Measurements from ENCODE around the gene IFNGR2.

IFNGR2 gene

DNA sequence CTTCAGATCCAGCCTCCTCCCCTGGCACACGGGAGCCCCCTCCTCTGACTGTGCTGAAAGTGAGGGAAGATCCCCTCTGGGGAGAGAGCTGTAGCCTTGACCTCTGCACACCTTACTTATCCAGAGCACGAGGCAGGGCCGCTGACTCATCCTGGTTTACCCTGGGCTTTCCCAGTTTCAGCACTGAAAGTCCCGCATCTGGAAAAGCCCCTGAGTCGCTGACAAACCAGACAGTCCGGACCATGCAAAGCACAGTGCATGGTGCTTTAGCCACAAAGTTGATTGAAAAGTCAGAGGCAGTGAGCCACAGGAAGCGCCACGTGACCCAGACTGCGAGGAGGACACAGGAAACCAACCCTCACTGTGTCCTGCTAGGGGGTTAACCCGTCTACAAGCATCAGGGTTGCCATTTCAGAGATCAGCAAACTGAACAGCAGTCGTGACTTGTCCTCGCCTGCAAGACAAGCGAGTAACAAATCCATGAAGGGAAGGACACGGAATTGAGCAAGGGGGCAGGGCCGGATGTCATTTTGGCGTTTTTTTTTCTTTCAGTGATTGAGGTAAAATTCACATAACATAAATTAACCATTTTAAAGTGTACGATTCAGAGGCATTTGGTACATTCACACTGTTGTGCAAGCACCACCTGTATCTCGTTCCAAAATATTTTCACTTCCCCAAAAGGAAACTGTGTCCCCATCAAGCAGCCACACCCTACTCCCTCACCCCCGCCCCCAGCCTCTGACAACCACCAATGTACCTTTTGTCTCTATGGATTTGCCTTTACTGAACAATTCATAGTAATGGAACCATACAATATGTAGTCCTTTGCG, 19.9 kb upstream of the IFNGR2 start:
- in situ Hi-C loops (cut with HindIII; ENCODE audit: low pct_unique_long_range_greater_than_20kb, low sequenced_read_pairs), result no loop called here
- TF ChIP-seq JUND (IDR thresholded peaks at IDR 0.05; ENCODE audit: low read depth), result no peak
- no peak for DNase-seq (ENCODE audit: low read depth in 1 of 2, low spot score in 1 of 2)

DNA sequence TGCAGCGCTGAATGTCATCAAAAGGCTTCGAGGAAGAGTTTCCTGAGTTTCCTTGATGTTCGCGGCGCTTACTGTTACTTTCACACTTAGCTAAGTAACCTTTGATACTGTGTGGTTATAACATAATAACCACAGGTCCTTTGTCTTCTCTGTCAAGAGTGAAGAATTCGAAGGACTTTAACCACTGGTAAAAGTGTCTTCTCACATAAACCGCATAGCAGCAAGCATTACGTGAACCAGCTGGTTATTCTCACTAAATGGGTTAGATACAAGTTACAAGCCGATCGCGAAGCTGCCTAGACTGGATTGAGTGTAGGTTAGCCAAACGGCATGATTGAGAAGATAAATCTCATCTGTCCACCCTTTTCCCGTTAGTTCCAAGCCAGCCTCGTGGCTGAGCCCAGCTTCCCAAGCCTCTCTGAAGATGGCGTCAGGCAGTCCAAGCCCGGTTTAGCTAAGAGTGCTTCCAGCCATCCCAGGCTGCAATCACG, 18.3 kb upstream of the IFNGR2 start:
- in situ Hi-C loops (cut with HindIII; ENCODE audit: low pct_unique_long_range_greater_than_20kb, low sequenced_read_pairs), result no loop called here
- DNase-seq (ENCODE audit: low read depth in 1 of 2, low spot score in 1 of 2), result no peak
- no peak for TF ChIP-seq JUND (IDR thresholded peaks at IDR 0.05; ENCODE audit: low read depth)

- in situ Hi-C loops (cut with HindIII; ENCODE audit: low pct_unique_long_range_greater_than_20kb, low sequenced_read_pairs), result no loop called here
- TF ChIP-seq JUND (IDR thresholded peaks at IDR 0.05; ENCODE audit: low read depth), result no peak
- DNase-seq (ENCODE audit: low read depth in 1 of 2, low spot score in 1 of 2), result no peak
Observed at GRCh38 chr21:33386222-33386784, 16.9 kb upstream of the IFNGR2 start.

DNA sequence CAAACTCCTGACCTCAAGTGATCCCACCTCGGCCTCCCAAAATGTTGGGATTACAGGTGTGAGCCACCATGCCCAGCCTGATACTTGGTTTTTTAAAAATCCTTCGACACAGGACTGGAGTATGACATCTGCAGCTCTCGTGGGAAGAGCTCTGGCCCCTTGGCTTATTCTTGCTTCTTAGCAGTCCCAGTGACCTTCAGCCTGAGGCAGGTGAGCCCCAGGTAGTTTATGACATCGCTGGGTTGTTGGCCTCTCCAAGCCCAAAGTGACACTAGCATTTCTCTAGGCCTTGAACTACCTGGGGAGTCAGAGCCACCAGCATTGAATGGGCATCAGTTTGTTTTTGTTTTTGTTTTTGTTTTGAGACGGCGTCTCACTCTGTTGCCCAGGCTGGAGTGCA, 15.9 kb upstream of the IFNGR2 start:
- no peak for DNase-seq (ENCODE audit: low read depth in 1 of 2, low spot score in 1 of 2)
- no peak for TF ChIP-seq JUND (IDR thresholded peaks at IDR 0.05; ENCODE audit: low read depth)
- in situ Hi-C loops (cut with HindIII; ENCODE audit: low pct_unique_long_range_greater_than_20kb, low sequenced_read_pairs), result no loop called here

DNA sequence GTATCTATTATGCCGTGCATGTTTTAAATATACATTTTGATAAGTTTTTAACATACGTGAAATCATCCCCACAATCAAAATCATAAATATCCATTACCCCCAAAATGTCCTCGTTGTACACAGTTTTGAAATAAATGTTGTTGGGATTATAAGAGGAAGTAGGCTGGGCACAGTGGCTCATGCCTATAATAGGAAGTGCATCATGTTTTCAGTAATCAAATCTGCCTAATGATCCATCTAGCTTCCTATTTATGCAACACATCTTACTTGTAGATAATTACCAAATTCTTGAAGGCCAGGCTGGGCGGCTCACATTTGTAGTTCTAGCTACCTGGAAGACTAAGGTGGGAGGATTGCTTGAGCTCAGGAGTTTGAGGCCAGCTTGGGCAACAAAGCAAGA, 15.0 kb upstream of the IFNGR2 start:
- in situ Hi-C loops (cut with HindIII; ENCODE audit: low pct_unique_long_range_greater_than_20kb, low sequenced_read_pairs), result no loop called here
- no peak for DNase-seq (ENCODE audit: low read depth in 1 of 2, low spot score in 1 of 2)
- TF ChIP-seq JUND (IDR thresholded peaks at IDR 0.05; ENCODE audit: low read depth), result no peak

- TF ChIP-seq JUND (IDR thresholded peaks at IDR 0.05; ENCODE audit: low read depth), result no peak
- no peak for DNase-seq (ENCODE audit: low read depth in 1 of 2, low spot score in 1 of 2)
- in situ Hi-C loops (cut with HindIII; ENCODE audit: low pct_unique_long_range_greater_than_20kb, low sequenced_read_pairs), result no loop called here
Observed at GRCh38 chr21:33390479-33390878, 12.7 kb upstream of the IFNGR2 start.

GRCh38 chr21:33391656-33392055, 11.6 kb upstream of the IFNGR2 start:
- in situ Hi-C loops (cut with HindIII; ENCODE audit: low pct_unique_long_range_greater_than_20kb, low sequenced_read_pairs), result no loop called here

GRCh38 chr21:33392284-33392985, 10.8 kb upstream of the IFNGR2 start:
- DNase-seq (ENCODE audit: low read depth in 1 of 2, low spot score in 1 of 2), result no peak
- TF ChIP-seq JUND (IDR thresholded peaks at IDR 0.05; ENCODE audit: low read depth), result no peak
- in situ Hi-C loops (cut with HindIII; ENCODE audit: low pct_unique_long_range_greater_than_20kb, low sequenced_read_pairs), result no loop called here

More at GRCh38 chr21:33391656-33392055, 11.6 kb upstream of the IFNGR2 start:
- TF ChIP-seq JUND (IDR thresholded peaks at IDR 0.05; ENCODE audit: low read depth), result no peak
- no peak for DNase-seq (ENCODE audit: low read depth in 1 of 2, low spot score in 1 of 2)

DNA sequence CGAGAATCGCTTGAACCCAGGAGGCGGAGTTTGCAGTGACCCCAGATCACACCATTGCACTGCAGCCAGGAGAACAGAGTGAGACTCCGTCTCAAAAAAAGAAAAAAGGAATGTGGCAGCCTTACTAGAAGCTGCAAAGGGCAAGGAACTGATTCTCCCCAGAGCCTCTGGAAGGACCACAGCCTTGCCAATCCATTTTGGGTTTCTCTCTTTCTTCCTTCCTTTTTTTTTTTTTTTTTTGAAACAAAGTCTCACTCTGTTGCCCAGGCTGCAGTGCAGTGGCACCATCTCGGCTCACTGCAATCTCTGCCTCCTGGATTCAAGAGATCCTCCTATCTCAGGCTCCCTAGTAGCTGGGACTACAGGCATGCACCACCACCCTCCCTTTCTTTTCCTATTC, 9.9 kb upstream of the IFNGR2 start:
- TF ChIP-seq JUND (IDR thresholded peaks at IDR 0.05; ENCODE audit: low read depth), result no peak
- in situ Hi-C loops (cut with HindIII; ENCODE audit: low pct_unique_long_range_greater_than_20kb, low sequenced_read_pairs), result no loop called here
- DNase-seq (ENCODE audit: low read depth in 1 of 2, low spot score in 1 of 2), result no peak

GRCh38 chr21:33394260-33394659, 9.0 kb upstream of the IFNGR2 start:
- no peak for DNase-seq (ENCODE audit: low read depth in 1 of 2, low spot score in 1 of 2)
- in situ Hi-C loops (cut with HindIII; ENCODE audit: low pct_unique_long_range_greater_than_20kb, low sequenced_read_pairs), result no loop called here
- no peak for TF ChIP-seq JUND (IDR thresholded peaks at IDR 0.05; ENCODE audit: low read depth)

GRCh38 chr21:33395891-33396331, 7.3 kb upstream of the IFNGR2 start:
- no peak for TF ChIP-seq JUND (IDR thresholded peaks at IDR 0.05; ENCODE audit: low read depth)
- in situ Hi-C loops (cut with HindIII; ENCODE audit: low pct_unique_long_range_greater_than_20kb, low sequenced_read_pairs), result no loop called here
- no peak for DNase-seq (ENCODE audit: low read depth in 1 of 2, low spot score in 1 of 2)

GRCh38 chr21:33396436-33396835, 6.8 kb upstream of the IFNGR2 start:
- no peak for TF ChIP-seq JUND (IDR thresholded peaks at IDR 0.05; ENCODE audit: low read depth)
- DNase-seq (ENCODE audit: low read depth in 1 of 2, low spot score in 1 of 2), result no peak
- in situ Hi-C loops (cut with HindIII; ENCODE audit: low pct_unique_long_range_greater_than_20kb, low sequenced_read_pairs), result no loop called here

GRCh38 chr21:33396951-33397350, 6.3 kb upstream of the IFNGR2 start:
- DNase-seq (ENCODE audit: low read depth in 1 of 2, low spot score in 1 of 2), result no peak
- no peak for TF ChIP-seq JUND (IDR thresholded peaks at IDR 0.05; ENCODE audit: low read depth)
- in situ Hi-C loops (cut with HindIII; ENCODE audit: low pct_unique_long_range_greater_than_20kb, low sequenced_read_pairs), result no loop called here
